Measurements from ENCODE around the gene TLCD3B.

Gene TLCD3B

GRCh38 chr16:30006659-30007377, 24.3 kb downstream of the TLCD3B start:
- TF ChIP-seq ZBTB7A (IDR thresholded peaks at IDR 0.05; ENCODE audit: low read depth) = no peak
- no peak for TF ChIP-seq RAD21 (IDR thresholded peaks at IDR 0.05; ENCODE audit: low read depth)
- no peak for TF ChIP-seq CEBPB (IDR thresholded peaks at IDR 0.05)

GRCh38 chr16:30006095-30006473, 25.0 kb downstream of the TLCD3B start:
- TF ChIP-seq ZBTB7A (IDR thresholded peaks at IDR 0.05; ENCODE audit: low read depth) (no peak), EP300 (IDR thresholded peaks at IDR 0.05; ENCODE audit: borderline replicate concordance) (no peak), MAX (IDR thresholded peaks at IDR 0.05) (no peak), REST (IDR thresholded peaks at IDR 0.05; ENCODE audit: low read depth) (no peak), CEBPB (IDR thresholded peaks at IDR 0.05) (no peak), CREB1 (IDR thresholded peaks at IDR 0.05; ENCODE audit: low read depth) (no peak), TAF1 (IDR thresholded peaks at IDR 0.05; ENCODE audit: low read depth) (no peak), TCF12 (IDR thresholded peaks at IDR 0.05; ENCODE audit: low read depth) (no peak), FOXM1 (IDR thresholded peaks at IDR 0.05; ENCODE audit: borderline replicate concordance, low read depth) (no peak), TEAD4 (IDR thresholded peaks at IDR 0.05) (no peak), USF1 (IDR thresholded peaks at IDR 0.05) (no peak)

GRCh38 chr16:30005341-30006094, 25.6 kb downstream of the TLCD3B start:
- no peak for TF ChIP-seq EGR1 (IDR thresholded peaks at IDR 0.05)
- no peak; the same call in 1 of the 2 replicates for TF ChIP-seq RAD21 (IDR thresholded peaks at IDR 0.05; ENCODE audit: low read depth)
- TF ChIP-seq EP300 (IDR thresholded peaks at IDR 0.05; ENCODE audit: borderline replicate concordance) = no peak
- no peak for TF ChIP-seq CEBPB (IDR thresholded peaks at IDR 0.05)
- no peak for TF ChIP-seq TAF1 (IDR thresholded peaks at IDR 0.05; ENCODE audit: low read depth)
- TF ChIP-seq FOXM1 (IDR thresholded peaks at IDR 0.05; ENCODE audit: borderline replicate concordance, low read depth) = no peak
- 0 out of 2 replicates have a peak, but pooled peaks have one; percentile 34 for TF ChIP-seq YY1 (IDR thresholded peaks at IDR 0.05; ENCODE audit: low read depth)

GRCh38 chr16:30004811-30005242, 26.2 kb downstream of the TLCD3B start:
- no peak for TF ChIP-seq TAF1 (IDR thresholded peaks at IDR 0.05; ENCODE audit: low read depth)
- TF ChIP-seq TCF12 (IDR thresholded peaks at IDR 0.05; ENCODE audit: low read depth) = no peak
- no peak for TF ChIP-seq NFIC (IDR thresholded peaks at IDR 0.05)
- no peak for TF ChIP-seq EP300 (IDR thresholded peaks at IDR 0.05; ENCODE audit: borderline replicate concordance)
- TF ChIP-seq REST (IDR thresholded peaks at IDR 0.05; ENCODE audit: low read depth) = no peak
- no peak for TF ChIP-seq CREB1 (IDR thresholded peaks at IDR 0.05; ENCODE audit: low read depth)
- TF ChIP-seq EGR1 (IDR thresholded peaks at IDR 0.05) = no peak
- TF ChIP-seq CEBPB (IDR thresholded peaks at IDR 0.05) = no peak
- TF ChIP-seq MAX (IDR thresholded peaks at IDR 0.05) = no peak
- no peak for TF ChIP-seq ZBTB7A (IDR thresholded peaks at IDR 0.05; ENCODE audit: low read depth)
- no peak for TF ChIP-seq FOXM1 (IDR thresholded peaks at IDR 0.05; ENCODE audit: borderline replicate concordance, low read depth)

GRCh38 chr16:30004424-30004776, 26.7 kb downstream of the TLCD3B start:
- TF ChIP-seq EGR1 (IDR thresholded peaks at IDR 0.05) (no peak), FOXM1 (IDR thresholded peaks at IDR 0.05; ENCODE audit: borderline replicate concordance, low read depth) (no peak), TCF12 (IDR thresholded peaks at IDR 0.05; ENCODE audit: low read depth) (no peak), CEBPB (IDR thresholded peaks at IDR 0.05) (no peak), MAX (IDR thresholded peaks at IDR 0.05) (no peak), TAF1 (IDR thresholded peaks at IDR 0.05; ENCODE audit: low read depth) (no peak), TEAD4 (IDR thresholded peaks at IDR 0.05) (no peak), USF1 (IDR thresholded peaks at IDR 0.05) (no peak), ZBTB7A (IDR thresholded peaks at IDR 0.05; ENCODE audit: low read depth) (no peak), RAD21 (IDR thresholded peaks at IDR 0.05; ENCODE audit: low read depth) (no peak), REST (IDR thresholded peaks at IDR 0.05; ENCODE audit: low read depth) (no peak), YY1 (IDR thresholded peaks at IDR 0.05; ENCODE audit: low read depth) (no peak), EP300 (IDR thresholded peaks at IDR 0.05; ENCODE audit: borderline replicate concordance) (no peak)
